Heart right ventricle (tissue), 16 donors: ENCODE measurements around the gene RBP2. TPM values are rescaled to one million over a fixed set of nuclear protein-coding genes. Genes with fewer than 3 reads are reported as not detected.

ENCODE experiments used
- ATAC-seq, 8 donors: fragments of 200-7000 bp; cut with Tn5 transposase; one replicate each; pipeline ENCODE4 v1.9.1; 2020; ENCODE audit warnings: mild to moderate bottlenecking in 8 of 8, moderate library complexity in 8 of 8, moderate number of reproducible peaks in 1 of 8
- DNase-seq, 2 donors: peaks; one replicate each; pipeline ENCODE4 v3.0.0-alpha.2; 2020
- H3K27ac ChIP-seq, 10 donors: fragments of 200-600 bp; sonication (generic) in 2 of 10; one replicate each; pipeline versions ENCODE4 v1.5.0 to v1.8.0; 2020 to 2022; ENCODE audit warnings: mild to moderate bottlenecking in 3 of 10
- H3K27me3 ChIP-seq, 7 donors: fragments of 200-600 bp; one replicate each; pipeline ENCODE4 v1.8.0; 2021 to 2022; ENCODE audit warnings: mild to moderate bottlenecking in 2 of 7
- H3K36me3 ChIP-seq, 9 donors: fragments of 200-600 bp; sonication (generic) in 1 of 9; one replicate each; pipeline versions ENCODE4 v1.5.0 to v1.8.0; 2020 to 2022; ENCODE audit warnings: mild to moderate bottlenecking in 2 of 9
- H3K4me1 ChIP-seq, 9 donors: fragments of 200-600 bp; sonication (generic) in 1 of 9; one replicate each; pipeline versions ENCODE4 v1.5.0 to v1.8.0; 2020 to 2022; ENCODE audit warnings: mild to moderate bottlenecking in 4 of 9
- H3K4me3 ChIP-seq, 10 donors: fragments of 200-600 bp; sonication (generic) in 2 of 10; one replicate each; pipeline versions ENCODE4 v1.5.0 to v1.8.0; 2020 to 2022; ENCODE audit warnings: mild to moderate bottlenecking in 7 of 10, moderate library complexity in 2 of 10
- H3K9me3 ChIP-seq, 11 donors: fragments of 200-600 bp in 10 of 11; sonication (generic) in 2 of 11; one replicate each; pipeline versions ENCODE4 v1.5.0 to v1.8.0; 2013 to 2022; ENCODE audit warnings: mild to moderate bottlenecking in 2 of 11, control low read depth in 1 of 11, moderate library complexity in 1 of 11
- CTCF ChIP-seq, 9 donors: fragments of 200-600 bp; sonication (generic) in 2 of 9; IDR thresholded peaks; one replicate each; pipeline versions ENCODE4 v1.5.0 to v1.8.0; 2021 to 2022; ENCODE audit warnings: antibody characterized with exemption in 9 of 9, mild to moderate bottlenecking in 5 of 9, moderate library complexity in 1 of 9
- WGBS, 2 donors: extraction: QIAGEN DNeasy Blood & Tissue Kit; methylation state at CpG; one replicate each; pipeline ENCODE4 v1.1.7; 2013; ENCODE audit warnings: inconsistent platforms in 1 of 2; 5-methylcytosine and 5-hydroxymethylcytosine counted together
- intact Hi-C, 10 donors: fragments of 100-400 bp; cut with DNase I; formaldehyde crosslinking; loops; one replicate each; pipeline versions ENCODE4 v1.11.1 to v1.14.2; 2022
- polyA plus RNA-seq, 2 donors: library from polyadenylated mRNA; stranded (reverse); fragments of 200-250 nt; gene quantifications; one replicate each; pipeline ENCODE4 v1.2.3, GENCODE V29; 2013
- total RNA-seq, 10 donors: library from RNA; stranded (reverse); fragmentation: NEBNext Ultra II Directional in 3 of 10; extraction: Animal tissue kit (Norgen Biotek cat#: 25700) in 3 of 10; gene quantifications; one replicate each; pipeline versions ENCODE4 v1.2.1 to v1.2.4, GENCODE V29; 2021 to 2023
- donor health status: Arrhythmogenic right ventricular cardiomyopathy.
- donor health status: ischemic (EF 13 %, LVEDD 7.1; RV severe dilation, severe dysfunction).
- donor health status: healthy with polysubstance abuse.
- donor health status: DM: no; HTN: yes; CAD: no.
- donor health status: DM: no; HTN: no; CAD: no.
- donor health status: ischemic (EF 25% LVEDD 6.9; RV normal size, moderate dysfunction).
- donor health status: ischemic (EF 25% LVEDD 5.7; RV mildly dilated, moderate dysfunction).
- donor health status: healthy.
- donor health status: DM: yes; HTN: yes; CAD: no.
- donor health status: Ischemic cardiomyopathy.
- donor health status: ischemic (EF 35%, LVEDD 5.7; RV mildly dilated, moderate dysfunction).
- donor health status: nonischemic (EF 11% LVEDD 7.7; RV severe dilation, severe dysfunction).
- donor health status: DM: yes; HTN: yes; CAD: no.
- donor health status: PGD.
- donor health status: ischemic (EF 29% LVEDD 5.4; RV normal size, mild dysfunction).
- donor health status: nonischemic (EF 23%, LVEDD 6.1; RV moderate dilation, normal function).

RBP2 gene
- total and polyA plus RNA-seq, 12 donors: not detected

GRCh38 chr3:139509631-139510030 lies 33.3 kb upstream of the RBP2 start:
- H3K9me3 ChIP-seq: no peaks in the 10 kb centered on the region
- H3K27me3 ChIP-seq: no peaks in the 10 kb centered on the region
- no peak overlapping the region for H3K27ac ChIP-seq
- no peak overlapping the region for H3K4me3 ChIP-seq
- no peak for ATAC-seq
- no peaks in the 10 kb centered on the region for H3K4me1 ChIP-seq
- intact Hi-C loops: no loop called here
- WGBS, 2 donors: 39 to 51% methylated on average over 1 of the region's 1 CpG
- no peak for TF ChIP-seq CTCF (IDR thresholded peaks at IDR 0.05)
- DNase-seq: no peak
- no peaks in the 10 kb centered on the region for H3K36me3 ChIP-seq

DNA sequence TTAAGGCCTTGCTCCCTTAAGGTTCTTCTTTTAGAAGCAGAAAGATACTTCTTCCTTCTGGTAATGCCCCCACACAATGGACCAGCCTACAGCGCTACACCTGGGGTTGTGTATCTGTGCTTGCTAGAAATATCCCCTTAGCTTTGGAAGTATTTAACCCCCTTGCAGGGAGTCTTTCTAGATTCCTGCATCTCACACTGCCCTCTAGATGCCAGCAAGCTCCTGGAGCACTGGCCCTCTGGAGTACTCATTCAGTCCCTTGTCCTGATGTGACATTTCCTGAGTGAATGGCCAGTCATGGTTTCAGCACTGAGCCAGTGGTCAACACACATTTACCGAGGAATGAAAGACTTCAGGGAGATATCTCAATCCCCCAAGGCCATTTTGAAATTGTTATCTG lies 30.4 kb upstream of the RBP2 start:
- Histone ChIP-seq H3K36me3 (no peaks in the 10 kb centered on the region), H3K27me3 (no peaks in the 10 kb centered on the region), H3K27ac (no peak overlapping the region), H3K4me3 (no peak overlapping the region), H3K4me1 (no peaks in the 10 kb centered on the region), H3K9me3 (no peaks in the 10 kb centered on the region)
- TF ChIP-seq CTCF (IDR thresholded peaks at IDR 0.05): peak in 1 of 9 donors; percentile 18
- intact Hi-C loops: no loop called here
- no peak for DNase-seq
- 39 to 41% methylated on average over 2 of the region's 2 CpGs for WGBS, 2 donors
- no peak for ATAC-seq

- Histone ChIP-seq H3K4me1 (no peaks in the 10 kb centered on the region), H3K9me3 (no peaks in the 10 kb centered on the region), H3K27ac (no peak overlapping the region), H3K36me3 (no peaks in the 10 kb centered on the region), H3K27me3 (no peaks in the 10 kb centered on the region), H3K4me3 (no peak overlapping the region)
- ATAC-seq (no peak), DNase-seq (no peak)
- WGBS, 2 donors: 94 to 96% methylated on average over 2 of the region's 2 CpGs
- intact Hi-C loops: no loop called here
- no peak for TF ChIP-seq CTCF (IDR thresholded peaks at IDR 0.05)
These were observed 29.6 kb upstream of the RBP2 start for GRCh38 chr3:139505829-139506386.

DNA sequence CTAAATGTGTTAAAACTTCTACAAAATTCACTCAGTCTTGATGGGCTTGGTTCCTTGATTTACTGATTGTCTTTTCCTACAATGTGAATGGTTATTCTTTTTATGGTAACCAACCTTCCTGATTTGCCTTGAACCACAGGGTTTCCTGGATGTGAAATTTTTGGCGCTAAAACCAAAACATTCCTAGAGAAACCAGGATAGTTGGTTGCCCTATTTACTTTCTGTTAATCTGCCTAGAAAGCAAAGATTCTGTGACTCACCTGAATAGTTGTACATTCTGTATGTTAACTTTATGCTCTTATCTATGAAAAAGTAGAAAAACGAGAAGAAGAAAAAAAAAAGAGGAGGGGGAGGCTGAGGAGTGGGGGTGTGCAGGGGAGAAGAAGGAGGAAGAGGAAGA lies 23.2 kb upstream of the RBP2 start:
- 70 to 72% methylated on average over 2 of the region's 2 CpGs for WGBS, 2 donors
- DNase-seq (no peak), ATAC-seq (no peak)
- Histone ChIP-seq H3K36me3 (no peaks in the 10 kb centered on the region), H3K4me3 (no peak overlapping the region), H3K4me1 (no peaks in the 10 kb centered on the region), H3K27ac (no peak overlapping the region), H3K9me3 (peaks cover 0 to 13% (median 0%) of the 10 kb centered on the region in 11 donors), H3K27me3 (no peaks in the 10 kb centered on the region)
- intact Hi-C loops: no loop called here
- TF ChIP-seq CTCF (IDR thresholded peaks at IDR 0.05): no peak
